A673 (cell line): ENCODE results near the gene CHAD. TPM values are rescaled to one million over a fixed set of nuclear protein-coding genes. Genes with fewer than 3 reads are reported as not detected.

Experiments used
- BruUV-seq: library from RNA; stranded (reverse); fragments of 400-500 nt; replicated peaks from 2 replicates; lab custom pipeline; 2021; lab: Mats Ljungman, UMichigan
- CTCF ChIA-PET: fragments of 300-600 bp; sonication (Branson Sonifier 250); formaldehyde crosslinking; loops from one replicate; lab custom pipeline; 2022; ENCODE audit warnings: antibody characterized with exemption; lab: Charles Lee
- POLR2A ChIA-PET: fragments of 300-600 bp; sonication (Branson Sonifier 250); formaldehyde crosslinking; loops from one replicate; lab custom pipeline; 2022; ENCODE audit warnings: antibody characterized with exemption; ENCODE audit not compliant: low non-redundant PET; lab: Charles Lee
- DNase-seq: peaks from one replicate; pipeline ENCODE4 v3.0.0-alpha.2; 2015; ENCODE audit warnings: low spot score
- H3K27ac ChIP-seq: fragments of 200-600 bp; sonication (generic); 2 replicates; pipeline ENCODE4 v1.5.1; 2016; ENCODE audit warnings: mixed run types, low read depth, mild to moderate bottlenecking, mixed read lengths, antibody characterized with exemption, low read length; ENCODE audit not compliant: poor library complexity, severe bottlenecking
- H3K27me3 ChIP-seq: fragments of 200-600 bp; sonication (generic); replicated peaks from 2 replicates; pipeline ENCODE4 v1.6.1; 2017; ENCODE audit warnings: mixed run types, low read depth, mild to moderate bottlenecking, mixed read lengths, antibody characterized with exemption, low read length; ENCODE audit not compliant: insufficient read depth, poor library complexity
- H3K36me3 ChIP-seq: fragments of 200-600 bp; sonication (generic); 2 replicates; pipeline ENCODE4 v1.6.1; 2016; ENCODE audit warnings: mixed run types, mild to moderate bottlenecking, mixed read lengths, antibody characterized with exemption, low read length; ENCODE audit not compliant: insufficient read depth, poor library complexity, severe bottlenecking
- H3K4me1 ChIP-seq: fragments of 200-600 bp; sonication (generic); 2 replicates; pipeline ENCODE4 v1.6.1; 2017; ENCODE audit warnings: mixed run types, mild to moderate bottlenecking, mixed read lengths, antibody characterized with exemption, low read length; ENCODE audit not compliant: insufficient read depth, poor library complexity, severe bottlenecking
- H3K4me3 ChIP-seq: fragments of 200-600 bp; sonication (generic); 2 replicates; pipeline ENCODE4 v1.5.1; 2016; ENCODE audit warnings: low read depth, mixed run types, mild to moderate bottlenecking, mixed read lengths, low read length; ENCODE audit not compliant: poor library complexity, severe bottlenecking
- H3K9me3 ChIP-seq: fragments of 200-600 bp; sonication (generic); 2 replicates; pipeline ENCODE4 v1.6.1; 2016; ENCODE audit warnings: mixed run types, low read depth, mild to moderate bottlenecking, mixed read lengths, antibody characterized with exemption, low read length; ENCODE audit not compliant: poor library complexity, severe bottlenecking
- CTCF ChIP-seq: fragments of 300-800, 200-600 bp; sonication (generic); conservative IDR thresholded peaks from 2 replicates; pipeline ENCODE4 v1.5.1; 2017; ENCODE audit warnings: low read depth, mild to moderate bottlenecking, antibody characterized with exemption, low read length, moderate library complexity, mixed read lengths
- EZH2 ChIP-seq: fragments of 200-600 bp; sonication (generic); IDR thresholded peaks from 2 replicates; pipeline ENCODE4 v1.6.1; 2017; ENCODE audit warnings: borderline replicate concordance, low read depth, mild to moderate bottlenecking, mixed read lengths, antibody characterized with exemption, low read length; ENCODE audit not compliant: poor library complexity, severe bottlenecking
- intact Hi-C: fragments of 100-400 bp; cut with micrococcal nuclease; formaldehyde crosslinking; loops from one replicate; pipeline ENCODE4 v1.10.0; 2022; ENCODE audit not compliant: unreplicated experiment
- total RNA-seq: library from RNA; stranded (reverse); gene quantifications from 2 replicates; pipeline ENCODE4 v1.2.3, GENCODE V29; 2021

Gene CHAD
- total RNA-seq, 1 experiment from 2014 or later = not detected

- intact Hi-C loops = loop anchor here (5.0 kb wide), 1 partner anchor 58 kb away; no protein-coding TSS in a partner anchor
- peaks cover 17% of the 10 kb centered on the region for H3K36me3 ChIP-seq
- no peaks in the 10 kb centered on the region for H3K9me3 ChIP-seq
- H3K27me3 ChIP-seq = no peaks in the 10 kb centered on the region
- ChIA-PET CTCF (interaction anchor here (1.7 kb wide), 1 partner anchor 12 kb away, joined by 4 read pairs; no protein-coding TSS in a partner anchor), POLR2A (no interaction called here)
- TF ChIP-seq CTCF (no peak), EZH2 (no peak)
- peaks cover 7% of the 10 kb centered on the region for H3K4me1 ChIP-seq
- BruUV-seq = no TSS peak
- no peak overlapping the region for H3K4me3 ChIP-seq
- no peak overlapping the region for H3K27ac ChIP-seq
- DNase-seq = no peak
Observed at GRCh38 chr17:50484386-50485155, 15.9 kb upstream of the CHAD start.

- intact Hi-C loops = loop anchor here (2.0 to 5.0 kb wide), 2 partner anchors 59 to 144 kb away; no protein-coding TSS in a partner anchor
- BruUV-seq = no TSS peak
- Histone ChIP-seq H3K27ac (no peak overlapping the region), H3K27me3 (no peaks in the 10 kb centered on the region), H3K36me3 (peaks cover 17% of the 10 kb centered on the region), H3K4me3 (no peak overlapping the region), H3K4me1 (peaks cover 8% of the 10 kb centered on the region), H3K9me3 (no peaks in the 10 kb centered on the region)
- POLR2A ChIA-PET = no interaction called here
- CTCF ChIA-PET = interaction anchor here (0.5 to 1.7 kb wide), 2 partner anchors 11 to 311 kb away, joined by 4 to 8 read pairs; no protein-coding TSS in a partner anchor
- no peak for TF ChIP-seq EZH2
- TF ChIP-seq CTCF = no peak
- no peak for DNase-seq
Observed at GRCh38 chr17:50483266-50483665, 14.6 kb upstream of the CHAD start.

- DNase-seq = peak; percentile 71
- Histone ChIP-seq H3K4me1 (peaks cover 8% of the 10 kb centered on the region), H3K9me3 (no peaks in the 10 kb centered on the region), H3K27me3 (no peaks in the 10 kb centered on the region), H3K4me3 (no peak overlapping the region), H3K36me3 (peaks cover 17% of the 10 kb centered on the region), H3K27ac (no peak overlapping the region)
- BruUV-seq = no TSS peak
- CTCF ChIA-PET = interaction anchor here (0.6 kb wide), 1 partner anchor 10 kb away, joined by 4 read pairs; no protein-coding TSS in a partner anchor
- no peak for TF ChIP-seq EZH2
- TF ChIP-seq CTCF = peak; percentile 91
- POLR2A ChIA-PET = no interaction called here
- intact Hi-C loops = loop anchor here (2.0 to 5.0 kb wide), 2 partner anchors 60 to 144 kb away; no protein-coding TSS in a partner anchor
Observed at GRCh38 chr17:50482516-50482915, 13.8 kb upstream of the CHAD start.
